HG03460 (cell line): Measurements from ENCODE around the gene ECM2.

Experiments
- ATAC-seq: cut with Tn5 transposase; IDR thresholded peaks from one replicate; pipeline ENCODE4 v1.9.1; 2021; ENCODE audit not compliant: unreplicated experiment

Gene ECM2

GRCh38 chr9:92501671-92502393 is 34.0 kb downstream of the ECM2 start:
- ATAC-seq: no peak

DNA sequence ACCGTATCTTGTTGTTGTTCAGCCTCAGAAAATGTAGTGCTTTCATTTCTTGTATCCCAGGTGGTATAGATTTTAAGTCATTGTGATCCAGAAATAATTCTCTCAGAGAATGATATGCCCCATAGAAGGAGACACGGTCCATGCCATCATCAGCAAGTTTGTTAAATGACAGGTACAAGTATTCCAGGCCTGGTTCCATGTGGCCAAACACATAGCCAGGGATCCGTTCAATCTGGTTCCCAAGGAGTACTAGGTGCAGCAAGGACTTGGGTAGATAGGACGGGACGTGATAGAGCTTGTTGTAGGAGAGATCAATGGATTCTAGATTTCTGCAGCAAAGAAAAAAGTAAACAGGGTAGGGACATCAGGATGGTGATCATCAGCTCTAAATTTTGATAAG is 35.1 kb downstream of the ECM2 start:
- ATAC-seq: no peak

DNA sequence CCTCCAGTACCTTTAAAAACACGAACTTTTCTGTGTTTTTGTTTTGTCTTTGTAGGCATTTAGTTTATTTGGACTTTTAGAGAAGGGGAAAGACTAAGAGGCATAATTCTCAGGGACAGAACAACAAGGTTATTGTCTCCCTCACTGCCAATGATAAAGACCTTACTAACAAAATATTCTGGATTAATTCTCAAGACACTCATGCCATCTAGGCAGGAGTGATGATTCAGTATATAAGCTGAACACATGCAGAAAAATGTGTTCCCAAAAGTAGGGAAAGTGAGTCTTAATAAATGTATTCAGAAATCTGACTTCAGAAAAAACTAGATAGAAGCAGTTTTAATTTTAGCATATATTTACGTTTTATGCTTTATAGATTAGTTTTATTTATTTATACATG is 36.1 kb downstream of the ECM2 start:
- ATAC-seq: no peak

GRCh38 chr9:92496396-92497176 is 39.2 kb downstream of the ECM2 start:
- ATAC-seq: no peak

DNA sequence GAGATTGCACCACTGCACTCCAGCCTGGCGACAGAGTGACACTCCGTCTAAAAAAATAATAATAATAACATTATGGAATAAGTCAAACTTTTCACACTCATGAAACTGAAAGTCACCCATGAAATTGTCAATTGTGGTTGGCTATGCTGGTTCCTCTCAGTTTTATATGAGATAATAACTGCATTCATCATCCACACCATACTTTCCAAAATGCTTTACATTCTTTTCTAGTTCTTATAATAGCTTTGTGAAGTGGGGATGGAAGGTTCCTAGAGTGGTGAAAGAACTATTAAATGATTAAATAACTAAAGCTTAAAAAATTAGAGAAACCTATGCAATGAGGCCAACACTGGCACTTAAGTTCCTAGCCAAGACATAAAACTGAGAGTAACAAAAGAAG is 40.9 kb downstream of the ECM2 start:
- no peak for ATAC-seq

DNA sequence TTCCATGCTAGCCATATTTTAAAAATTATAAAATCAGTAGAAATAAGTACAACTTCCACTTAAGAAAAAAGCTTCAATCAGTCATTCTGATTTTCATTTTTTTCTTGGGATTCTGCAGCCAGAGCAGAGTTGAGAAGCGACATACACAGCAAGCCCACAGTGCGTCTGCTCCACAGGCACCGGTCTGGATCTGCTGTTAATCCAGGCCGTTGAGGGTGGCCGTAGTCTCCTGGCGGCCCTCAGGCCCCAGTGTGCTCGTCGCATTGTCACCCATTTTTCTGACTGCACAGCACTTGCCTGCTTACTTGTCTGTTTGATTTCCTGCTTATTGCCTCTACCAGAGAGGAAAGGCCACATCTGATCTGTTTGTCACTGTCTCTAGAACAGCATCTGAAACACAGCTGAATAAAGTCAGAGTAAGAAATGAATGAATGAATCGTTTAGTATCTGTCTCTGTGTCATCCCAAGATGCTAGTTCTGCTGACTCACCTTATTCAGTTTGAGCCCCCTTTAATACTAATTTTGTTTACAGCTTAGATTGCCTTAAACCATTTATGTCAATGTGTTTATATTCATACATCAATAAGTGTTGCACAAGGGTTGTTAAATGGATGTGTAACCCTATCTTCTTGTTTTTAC is 41.9 kb downstream of the ECM2 start:
- no peak for ATAC-seq

GRCh38 chr9:92492781-92493401 is 42.9 kb downstream of the ECM2 start:
- ATAC-seq: no peak

DNA sequence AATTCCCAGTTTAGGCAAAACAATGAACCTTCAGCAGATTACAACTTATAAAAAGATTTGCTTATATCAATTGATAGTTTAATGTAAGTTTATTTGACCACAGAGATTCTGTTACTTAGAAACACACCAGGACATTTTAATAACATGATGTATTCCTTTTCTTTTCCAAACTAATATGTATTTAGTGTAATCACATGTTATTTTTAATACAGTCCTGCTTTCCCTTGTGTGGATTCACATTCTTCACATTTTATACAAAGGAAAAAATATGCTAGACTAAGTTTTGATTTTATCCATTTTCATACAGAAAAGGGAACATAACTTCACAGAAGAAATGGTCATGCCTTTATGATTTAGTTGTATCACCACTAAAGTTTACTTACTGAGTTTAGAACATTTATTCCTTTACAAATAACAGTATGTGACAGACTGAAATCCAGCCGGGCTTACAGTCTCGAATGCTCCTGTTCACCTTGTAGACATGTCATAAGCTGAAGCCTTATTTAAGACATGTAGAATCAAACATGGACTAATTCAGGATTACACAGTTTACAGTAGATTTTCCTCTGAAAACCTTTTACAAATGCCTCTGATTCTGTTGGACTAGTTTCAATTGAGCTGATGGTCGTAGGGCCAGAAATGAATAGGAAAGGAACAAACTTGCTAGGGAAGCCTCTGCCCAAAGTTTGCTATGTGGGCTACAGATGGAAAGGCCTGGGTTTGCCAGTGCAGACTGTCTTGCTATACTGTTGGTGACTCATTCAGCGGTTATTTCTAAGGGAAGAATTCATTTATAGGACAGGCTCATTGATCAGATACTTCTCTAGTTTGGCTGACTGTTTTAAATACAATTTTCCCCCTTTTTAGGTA is 46.9 kb downstream of the ECM2 start:
- no peak for ATAC-seq

DNA sequence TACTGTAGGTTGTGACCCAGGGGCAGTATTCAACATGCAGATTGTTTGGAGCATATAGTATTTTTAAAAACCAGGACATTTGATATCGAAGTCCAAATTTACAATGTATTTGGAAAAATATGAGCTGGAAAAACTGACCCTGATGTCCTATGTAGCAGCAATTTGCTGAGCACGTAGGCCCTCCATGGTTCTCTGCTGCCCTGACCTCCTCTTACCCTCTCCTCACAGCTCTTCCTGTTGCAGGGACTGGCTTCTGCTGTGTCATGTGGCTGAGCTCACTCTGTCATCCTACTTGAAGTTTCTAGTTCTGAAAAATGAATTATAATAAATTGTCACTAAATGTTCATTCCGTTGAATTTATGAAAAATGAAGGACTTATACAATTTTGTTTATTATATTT is 49.4 kb downstream of the ECM2 start:
- ATAC-seq: no peak

GRCh38 chr9:92484563-92484962 is 51.2 kb downstream of the ECM2 start:
- ATAC-seq: no peak

- no peak for ATAC-seq
Observed at GRCh38 chr9:92483627-92484545, 51.9 kb downstream of the ECM2 start.

GRCh38 chr9:92482805-92483204 is 53.0 kb downstream of the ECM2 start:
- ATAC-seq: no peak

DNA sequence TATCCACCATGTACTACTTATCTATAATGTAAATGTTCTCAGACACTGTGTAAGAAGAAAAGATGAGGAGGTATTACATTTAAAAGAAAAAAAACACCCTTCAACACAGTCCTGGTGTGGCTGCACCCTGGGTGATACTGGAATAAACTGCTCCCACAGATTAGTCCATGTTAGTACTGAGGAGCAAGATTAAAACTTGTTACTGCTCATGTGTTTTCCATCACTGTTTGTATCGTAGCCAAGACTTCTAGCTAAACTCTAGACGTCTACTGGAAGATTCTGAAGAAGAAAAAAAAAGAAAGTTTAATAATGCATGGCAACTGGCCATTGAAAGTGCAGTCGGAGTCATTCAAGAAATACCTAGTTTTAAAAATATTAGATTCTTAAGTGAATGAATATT is 53.5 kb downstream of the ECM2 start, which contains the start of gene ASPN:
Gene ASPN (minus strand): TSS at position 178 of the 400 bp plus-strand sequence.
- ATAC-seq: no peak

- ATAC-seq: peak; percentile 56
Observed at GRCh38 chr9:92480986-92481633, 54.7 kb downstream of the ECM2 start.

GRCh38 chr9:92480291-92480771 is 55.5 kb downstream of the ECM2 start:
- no peak for ATAC-seq

DNA sequence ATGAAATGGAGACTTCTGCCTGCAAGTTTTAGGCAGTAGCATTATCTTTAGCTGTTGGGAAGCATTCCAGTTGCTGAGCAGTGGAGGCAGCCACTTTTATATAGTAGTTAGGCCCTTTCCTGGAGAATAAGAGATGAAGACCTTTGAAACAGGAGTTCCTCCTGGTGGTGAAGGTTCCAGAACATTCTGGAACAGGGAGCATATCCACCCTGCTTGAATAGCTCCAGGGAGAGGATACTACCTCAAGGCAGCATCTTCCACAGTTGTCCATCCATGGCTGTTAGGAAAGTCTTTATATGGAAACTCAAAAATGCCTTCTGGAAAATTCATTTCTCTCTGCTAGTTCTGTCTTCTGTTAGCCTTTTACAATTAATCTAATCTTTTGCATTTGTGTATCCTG is 56.4 kb downstream of the ECM2 start:
- no peak for ATAC-seq

DNA sequence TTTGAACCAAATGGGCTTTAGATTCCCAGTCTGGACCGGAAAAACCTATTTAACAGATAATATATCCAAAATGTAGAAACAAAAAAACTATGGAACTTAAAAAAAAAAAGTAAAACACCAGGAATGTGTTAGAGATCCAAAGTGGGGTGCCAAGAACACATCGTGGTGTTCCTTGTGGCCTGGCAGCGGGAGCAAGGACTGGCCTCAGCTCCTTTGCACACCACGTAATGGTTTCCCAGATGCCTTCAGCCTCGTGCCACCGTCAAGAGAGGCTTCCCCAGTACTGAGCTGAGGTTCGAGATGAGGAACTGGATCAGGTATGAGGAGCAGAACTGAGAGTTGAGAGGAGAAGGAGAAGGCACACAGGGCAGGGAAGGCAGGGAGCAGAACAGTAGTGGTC is 57.0 kb downstream of the ECM2 start:
- no peak for ATAC-seq

GRCh38 chr9:92476962-92477361 is 58.8 kb downstream of the ECM2 start:
- no peak for ATAC-seq

DNA sequence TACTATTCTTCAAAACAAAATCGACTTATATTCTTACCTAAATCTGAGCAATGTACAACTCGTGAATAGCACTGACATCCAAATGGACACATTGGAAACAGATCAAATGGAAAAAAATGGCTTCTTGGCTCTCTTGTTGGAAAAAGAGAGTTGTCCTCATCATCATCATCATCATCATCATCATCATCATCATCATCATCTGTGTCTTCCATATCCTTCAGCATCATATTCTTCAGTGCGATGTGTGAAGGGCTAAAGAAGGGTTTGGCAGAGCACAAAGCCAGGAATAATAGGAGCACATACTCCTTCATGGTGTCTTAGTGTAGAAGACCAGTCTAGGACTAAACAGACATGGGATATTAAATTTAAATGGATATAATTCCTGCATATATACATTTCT is 61.2 kb downstream of the ECM2 start:
- no peak for ATAC-seq
